ENCODE data around the gene FILIP1L. TPM values are rescaled to one million over a fixed set of nuclear protein-coding genes. Genes with fewer than 3 reads are reported as not detected.

Gene FILIP1L
- total RNA-seq, 4 donors from 2014 or later = 87.1 to 115 (median 99.6) TPM

- intact Hi-C loops (cut with DNase I; ENCODE audit: low total_unique reads) (no loop called here), in situ Hi-C loops (cut with MboI; ENCODE audit: low sequenced_read_pairs in 4 of 4) (loop anchor here (5.0 to 25.0 kb wide), 2 partner anchors 179 to 236 kb away; no protein-coding TSS in a partner anchor)
- Histone ChIP-seq H3K4me1 (peaks cover 59% of the 10 kb centered on the region in 2 donors), H3K36me3 (no peaks in the 10 kb centered on the region), H3K27me3 (no peaks in the 10 kb centered on the region), H3K27ac (peak overlapping the region; percentile 63 to 80 (median 70)), H3K9me3 (no peaks in the 10 kb centered on the region), H3K4me3 (no peak overlapping the region)
- ATAC-seq = no peak
- no peak for DNase-seq
- TF ChIP-seq, protein P1, sequence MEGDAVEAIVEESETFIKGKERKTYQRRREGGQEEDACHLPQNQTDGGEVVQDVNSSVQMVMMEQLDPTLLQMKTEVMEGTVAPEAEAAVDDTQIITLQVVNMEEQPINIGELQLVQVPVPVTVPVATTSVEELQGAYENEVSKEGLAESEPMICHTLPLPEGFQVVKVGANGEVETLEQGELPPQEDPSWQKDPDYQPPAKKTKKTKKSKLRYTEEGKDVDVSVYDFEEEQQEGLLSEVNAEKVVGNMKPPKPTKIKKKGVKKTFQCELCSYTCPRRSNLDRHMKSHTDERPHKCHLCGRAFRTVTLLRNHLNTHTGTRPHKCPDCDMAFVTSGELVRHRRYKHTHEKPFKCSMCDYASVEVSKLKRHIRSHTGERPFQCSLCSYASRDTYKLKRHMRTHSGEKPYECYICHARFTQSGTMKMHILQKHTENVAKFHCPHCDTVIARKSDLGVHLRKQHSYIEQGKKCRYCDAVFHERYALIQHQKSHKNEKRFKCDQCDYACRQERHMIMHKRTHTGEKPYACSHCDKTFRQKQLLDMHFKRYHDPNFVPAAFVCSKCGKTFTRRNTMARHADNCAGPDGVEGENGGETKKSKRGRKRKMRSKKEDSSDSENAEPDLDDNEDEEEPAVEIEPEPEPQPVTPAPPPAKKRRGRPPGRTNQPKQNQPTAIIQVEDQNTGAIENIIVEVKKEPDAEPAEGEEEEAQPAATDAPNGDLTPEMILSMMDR (IDR thresholded peaks at IDR 0.05 in 4 of 5, conservative IDR thresholded peaks at IDR 0.05 in 1 of 5) = no peak
- TF ChIP-seq POLR2A (IDR thresholded peaks at IDR 0.05) = no peak
Observed at GRCh38 chr3:100073049-100073713, 41.1 kb downstream of the FILIP1L start.

DNA sequence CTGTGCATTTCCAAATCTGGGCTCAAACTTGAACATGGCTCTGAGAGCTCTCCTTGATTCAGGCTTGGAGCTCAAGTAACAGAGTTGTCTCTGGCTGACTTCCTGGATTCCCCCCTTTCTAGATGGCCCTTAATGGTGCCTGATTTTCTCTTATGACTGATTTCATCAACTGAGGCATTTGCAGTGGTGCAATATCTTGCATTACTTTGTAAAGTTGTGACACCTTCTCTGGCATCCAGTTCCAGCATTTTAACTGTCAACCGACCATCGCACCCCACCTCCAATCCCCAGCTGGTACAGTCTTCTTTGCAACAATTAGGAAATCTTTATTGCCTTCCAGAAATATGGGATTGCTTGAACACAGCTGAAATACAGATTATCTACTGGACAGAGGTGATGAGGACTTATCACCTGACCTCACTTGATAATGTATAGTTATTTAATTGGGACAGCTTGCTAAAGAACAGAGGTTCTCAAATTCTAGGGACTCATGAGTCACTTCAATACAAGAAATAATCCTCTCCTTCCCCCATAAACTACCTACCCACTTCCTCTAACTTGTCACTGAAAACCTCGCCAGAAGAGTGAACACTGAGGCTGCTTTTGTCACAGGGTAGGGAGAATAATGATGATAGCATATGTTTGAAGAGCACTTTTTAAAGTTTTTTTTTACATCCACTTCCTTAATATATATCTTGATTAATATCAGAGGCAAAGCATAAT is 41.8 kb downstream of the FILIP1L start:
- Histone ChIP-seq H3K4me3 (no peak overlapping the region), H3K4me1 (peaks cover 60 to 63% of the 10 kb centered on the region in 2 donors), H3K27ac (peak overlapping the region; percentile 63 to 80 (median 74)), H3K36me3 (no peaks in the 10 kb centered on the region), H3K27me3 (no peaks in the 10 kb centered on the region), H3K9me3 (no peaks in the 10 kb centered on the region)
- DNase-seq (peak in 1 of 2 donors; percentile 65), ATAC-seq (peak in 1 of 2 donors; percentile 68)
- intact Hi-C loops (cut with DNase I; ENCODE audit: low total_unique reads) (no loop called here), in situ Hi-C loops (cut with MboI; ENCODE audit: low sequenced_read_pairs in 4 of 4) (loop anchor here (5.0 to 25.0 kb wide), 2 partner anchors 180 to 235 kb away; no protein-coding TSS in a partner anchor)
- TF ChIP-seq POLR2A (IDR thresholded peaks at IDR 0.05) = no peak
- TF ChIP-seq, protein P1 (IDR thresholded peaks at IDR 0.05 in 4 of 5, conservative IDR thresholded peaks at IDR 0.05 in 1 of 5) = no peak

GRCh38 chr3:100069472-100069871 is 44.8 kb downstream of the FILIP1L start:
- in situ Hi-C loops (cut with MboI; ENCODE audit: low sequenced_read_pairs in 4 of 4) (loop anchor here (5.0 to 25.0 kb wide), 4 partner anchors 183 to 235 kb away; no protein-coding TSS in a partner anchor), intact Hi-C loops (cut with DNase I; ENCODE audit: low total_unique reads) (loop anchor here (1.0 to 2.0 kb wide), 2 partner anchors 45 to 185 kb away; partner anchors contain the start of gene FILIP1L)
- Histone ChIP-seq H3K4me3 (peak overlapping the region in 1 of 4 donors; percentile 19), H3K27ac (peak overlapping the region; percentile 63 to 80 (median 74)), H3K4me1 (peaks cover 45 to 60% of the 10 kb centered on the region in 2 donors), H3K9me3 (no peaks in the 10 kb centered on the region), H3K36me3 (no peaks in the 10 kb centered on the region), H3K27me3 (no peaks in the 10 kb centered on the region)
- TF ChIP-seq POLR2A (IDR thresholded peaks at IDR 0.05) = no peak
- TF ChIP-seq, protein P1 (IDR thresholded peaks at IDR 0.05 in 4 of 5, conservative IDR thresholded peaks at IDR 0.05 in 1 of 5) = no peak
- ATAC-seq (peak; percentile 2 to 5), DNase-seq (no peak)

GRCh38 chr3:100068826-100069225 is 45.5 kb downstream of the FILIP1L start:
- Histone ChIP-seq H3K36me3 (no peaks in the 10 kb centered on the region), H3K27ac (peak overlapping the region; percentile 63 to 80 (median 74)), H3K9me3 (no peaks in the 10 kb centered on the region), H3K27me3 (no peaks in the 10 kb centered on the region), H3K4me1 (peaks cover 44 to 61% of the 10 kb centered on the region in 2 donors), H3K4me3 (peak overlapping the region in 1 of 4 donors; percentile 19)
- DNase-seq (peak; percentile 72 to 79), ATAC-seq (peak; percentile 86 to 89)
- intact Hi-C loops (cut with DNase I; ENCODE audit: low total_unique reads) = loop anchor here (1.0 to 2.0 kb wide), 2 partner anchors 46 to 185 kb away; partner anchors contain the start of gene FILIP1L
- in situ Hi-C loops (cut with MboI; ENCODE audit: low sequenced_read_pairs in 4 of 4) = loop anchor here (5.0 to 25.0 kb wide), 4 partner anchors 183 to 234 kb away; no protein-coding TSS in a partner anchor
- TF ChIP-seq POLR2A (IDR thresholded peaks at IDR 0.05) = no peak
- TF ChIP-seq, protein P1 (IDR thresholded peaks at IDR 0.05 in 4 of 5, conservative IDR thresholded peaks at IDR 0.05 in 1 of 5) = peak; percentile 67 to 86 (median 78)
